SK-N-MC (cell line): ENCODE data around the gene MAT2A.

Experiments used
- DNase-seq: peaks from one replicate; pipeline ENCODE4 v3.0.0-alpha.2; 2011; ENCODE audit warnings: low read depth, low spot score
- H3K27ac ChIP-seq: fragments of 200-600 bp; sonication (generic); 2 replicates; pipeline ENCODE4 v1.5.1; 2016; ENCODE audit warnings: mixed run types
- H3K36me3 ChIP-seq: fragments of 200-600 bp; sonication (generic); 2 replicates; pipeline ENCODE4 v1.6.1; 2017; ENCODE audit warnings: antibody characterized with exemption, low read length, mixed read lengths; ENCODE audit not compliant: insufficient read depth
- H3K4me3 ChIP-seq: fragments of 200-600 bp; sonication (generic); 2 replicates; pipeline ENCODE4 v1.5.1; 2016
- H3K9ac ChIP-seq: fragments of 200-600 bp; sonication (generic); 2 replicates; pipeline ENCODE4 v1.8.0; 2017; ENCODE audit warnings: mixed run types, mixed read lengths; ENCODE audit not compliant: insufficient read length
- H3K9me3 ChIP-seq: fragments of 200-600 bp; sonication (generic); 2 replicates; pipeline ENCODE4 v1.6.1; 2017; ENCODE audit warnings: low read depth, mild to moderate bottlenecking, antibody characterized with exemption, low read length, moderate library complexity, mixed read lengths
- EZH2 ChIP-seq: fragments of 200-600 bp; sonication (generic); IDR thresholded peaks from one replicate; pipeline ENCODE4 v1.6.1; 2017; ENCODE audit warnings: antibody characterized with exemption
- FOXP2 ChIP-seq: optimal IDR thresholded peaks from 2 replicates; pipeline ENCODE3; 2011; ENCODE audit warnings: mild to moderate bottlenecking, moderate library complexity; ENCODE audit not compliant: insufficient read depth; ENCODE audit errors: extremely low read length, control extremely low read depth
- POLR2AphosphoS5 ChIP-seq: IDR thresholded peaks from 2 replicates; pipeline ENCODE4 v1.6.1; 2012; ENCODE audit warnings: mild to moderate bottlenecking, low read depth, low read length, borderline replicate concordance

Gene MAT2A

GRCh38 chr2:85529809-85530208, 9.2 kb upstream of the MAT2A start:
- H3K4me3 ChIP-seq = no peak overlapping the region
- no peak for TF ChIP-seq FOXP2
- no peak for TF ChIP-seq POLR2AphosphoS5
- no peak for TF ChIP-seq EZH2

GRCh38 chr2:85531589-85531988, 7.4 kb upstream of the MAT2A start:
- Histone ChIP-seq H3K9me3 (no peaks in the 10 kb centered on the region), H3K27ac (no peak overlapping the region), H3K4me3 (no peak overlapping the region), H3K36me3 (no peaks in the 10 kb centered on the region), H3K9ac (no peak overlapping the region)
- DNase-seq = no peak
- TF ChIP-seq FOXP2 (no peak), EZH2 (no peak), POLR2AphosphoS5 (no peak)

More at GRCh38 chr2:85529809-85530208, 9.2 kb upstream of the MAT2A start:
- Histone ChIP-seq H3K36me3 (no peaks in the 10 kb centered on the region), H3K9ac (no peak overlapping the region), H3K9me3 (no peaks in the 10 kb centered on the region), H3K27ac (no peak overlapping the region)
- no peak for DNase-seq

GRCh38 chr2:85534099-85534498, 4.9 kb upstream of the MAT2A start:
- no peak for DNase-seq
- H3K36me3 ChIP-seq = no peaks in the 10 kb centered on the region
- no peak for TF ChIP-seq EZH2
- TF ChIP-seq POLR2AphosphoS5 = no peak
- TF ChIP-seq FOXP2 = no peak
- no peak overlapping the region for H3K9ac ChIP-seq
- H3K9me3 ChIP-seq = no peaks in the 10 kb centered on the region
- peak overlapping the region; percentile 69 for H3K27ac ChIP-seq
- no peak overlapping the region for H3K4me3 ChIP-seq

- TF ChIP-seq POLR2AphosphoS5 = no peak
- no peak for TF ChIP-seq FOXP2
- TF ChIP-seq EZH2 = no peak
- no peak for DNase-seq
- no peak overlapping the region for H3K4me3 ChIP-seq
- peaks cover 3% of the 10 kb centered on the region for H3K36me3 ChIP-seq
- no peaks in the 10 kb centered on the region for H3K9me3 ChIP-seq
- no peak overlapping the region for H3K9ac ChIP-seq
- H3K27ac ChIP-seq = peak overlapping the region; percentile 69; the same call in 1 of the 2 replicates
Measured at GRCh38 chr2:85534881-85535280, 4.1 kb upstream of the MAT2A start.

- Histone ChIP-seq H3K9ac (peak overlapping the region; percentile 39), H3K27ac (peak overlapping the region; percentile 98)
- no peak for DNase-seq
Measured at GRCh38 chr2:85536479-85536878, 2.5 kb upstream of the MAT2A start.

GRCh38 chr2:85537600-85538506, 1.1 kb upstream of the MAT2A start:
- Histone ChIP-seq H3K9ac (peak overlapping the region; percentile 98), H3K36me3 (peaks cover 33% of the 10 kb centered on the region), H3K4me3 (peak overlapping the region; percentile 96), H3K27ac (peak overlapping the region; percentile 98), H3K9me3 (no peaks in the 10 kb centered on the region)
- DNase-seq = no peak
- TF ChIP-seq POLR2AphosphoS5 (peak; percentile 37; the same call in 1 of the 2 replicates), FOXP2 (no peak), EZH2 (no peak)

More at GRCh38 chr2:85536479-85536878, 2.5 kb upstream of the MAT2A start:
- TF ChIP-seq POLR2AphosphoS5 (no peak), FOXP2 (no peak), EZH2 (no peak)
- Histone ChIP-seq H3K36me3 (peaks cover 19% of the 10 kb centered on the region), H3K9me3 (no peaks in the 10 kb centered on the region), H3K4me3 (no peak overlapping the region)

- peak overlapping the region; percentile 96 for H3K4me3 ChIP-seq
- no peak for TF ChIP-seq FOXP2
- no peak for TF ChIP-seq EZH2
- TF ChIP-seq POLR2AphosphoS5 = no peak; the same call in 1 of the 2 replicates
- H3K9me3 ChIP-seq = no peaks in the 10 kb centered on the region
- H3K27ac ChIP-seq = peak overlapping the region; percentile 98
- peaks cover 50% of the 10 kb centered on the region for H3K36me3 ChIP-seq
- DNase-seq = no peak
- H3K9ac ChIP-seq = peak overlapping the region; percentile 98
Measured at GRCh38 chr2:85539361-85540132, 579 bp downstream of the MAT2A start.

GRCh38 chr2:85540133-85540648, 1.2 kb downstream of the MAT2A start:
- TF ChIP-seq EZH2 (no peak), POLR2AphosphoS5 (peak; percentile 25; the same call in 1 of the 2 replicates)
- Histone ChIP-seq H3K4me3 (peak overlapping the region; percentile 96), H3K9ac (peak overlapping the region; percentile 98), H3K27ac (peak overlapping the region; percentile 72), H3K36me3 (peaks cover 56% of the 10 kb centered on the region), H3K9me3 (no peaks in the 10 kb centered on the region)
- no peak for DNase-seq
